ENCODE results near the gene THEM4.
"Not testable (repeated sequence)": the region's sequence is repeated elsewhere in the genome, so short reads cannot be mapped to it uniquely, and the experiment has no call there.

The THEM4 gene

GRCh38 chr1:151858030-151858746 is 51.1 kb downstream of the THEM4 start:
- no peak for DNase-seq

GRCh38 chr1:151855933-151856332 is 53.4 kb downstream of the THEM4 start:
- no peak for DNase-seq

DNA sequence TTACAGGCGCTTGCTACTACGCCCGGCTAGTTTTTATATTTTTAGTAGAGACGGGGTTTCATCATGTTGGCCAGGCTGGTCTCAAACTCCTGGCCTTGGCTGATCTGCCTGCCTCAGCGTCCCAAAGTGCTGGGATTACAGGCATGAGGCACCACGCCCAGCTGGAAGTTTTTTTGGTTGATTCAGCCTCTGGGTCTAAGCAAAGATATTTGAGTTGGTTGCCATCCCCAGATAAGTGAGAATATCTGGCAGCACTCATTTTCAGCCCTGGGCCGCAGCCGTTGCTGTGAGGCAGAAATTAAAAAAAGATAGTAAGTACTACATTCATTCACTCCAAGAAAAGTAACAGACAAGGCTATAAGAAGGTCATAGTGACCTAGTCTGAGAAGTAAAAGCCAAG is 53.8 kb downstream of the THEM4 start:
- DNase-seq = not testable (repeated sequence)

GRCh38 chr1:151854658-151855057 is 54.7 kb downstream of the THEM4 start:
- DNase-seq = no peak

- no peak for DNase-seq
These were observed 55.8 kb downstream of the THEM4 start, which contains the start of gene THEM5 for GRCh38 chr1:151853411-151853943. Gene THEM5, minus strand, starts transcription at chr1:151853712. Its CDS starts 147 bp downstream, at chr1:151853565.

- no peak for DNase-seq
These were observed 56.6 kb downstream of the THEM4 start for GRCh38 chr1:151852733-151853132.

- no peak for DNase-seq
These were observed 57.4 kb downstream of the THEM4 start for GRCh38 chr1:151851886-151852285.

- no peak for DNase-seq
These were observed 59.4 kb downstream of the THEM4 start for GRCh38 chr1:151849871-151850270.

DNA sequence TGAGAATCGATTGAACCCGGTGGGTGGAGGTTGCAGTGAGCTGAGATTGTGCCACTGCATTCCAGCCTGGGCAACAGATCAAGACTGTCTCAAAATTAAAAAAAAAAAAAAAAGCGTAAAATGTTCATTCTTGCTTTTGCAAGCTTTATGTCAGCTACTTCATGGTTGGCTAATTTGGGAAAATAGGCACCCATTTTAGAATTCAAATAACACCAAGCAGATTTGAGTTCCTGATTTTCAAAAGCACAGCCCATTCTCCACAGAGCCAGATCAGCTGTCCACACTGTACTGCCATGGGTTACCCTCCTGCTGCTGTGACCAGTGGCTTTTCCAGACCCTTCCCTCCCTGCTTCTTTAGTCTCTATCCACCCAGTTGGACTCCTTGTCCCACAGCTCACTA is 60.2 kb downstream of the THEM4 start:
- DNase-seq = no peak

- no peak for DNase-seq
These were observed 61.3 kb downstream of the THEM4 start for GRCh38 chr1:151847867-151848596.

- DNase-seq = no peak
These were observed 62.5 kb downstream of the THEM4 start for GRCh38 chr1:151846686-151847237.

- no peak for DNase-seq
These were observed 63.2 kb downstream of the THEM4 start for GRCh38 chr1:151846062-151846568.

GRCh38 chr1:151843398-151843797 is 65.9 kb downstream of the THEM4 start:
- no peak for DNase-seq

DNA sequence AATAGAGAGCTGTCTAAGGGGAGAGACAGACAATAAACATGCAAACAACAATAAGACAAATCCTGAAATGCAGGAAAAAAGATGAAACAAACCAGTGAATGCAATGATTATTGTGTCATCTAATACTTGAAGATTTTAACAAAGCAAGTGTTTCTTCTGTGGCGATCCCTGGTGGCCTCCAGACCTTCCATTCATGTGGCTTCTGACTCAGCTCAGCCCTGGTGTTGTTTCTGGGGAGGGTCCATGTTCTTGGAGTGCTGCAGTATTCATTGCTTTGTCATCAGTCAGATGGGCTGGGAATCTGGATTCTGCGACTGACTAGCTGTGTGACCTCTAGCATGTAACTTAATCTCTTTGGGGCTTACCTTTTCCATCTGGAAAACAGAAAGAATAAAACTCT is 68.2 kb downstream of the THEM4 start:
- no peak for DNase-seq

DNA sequence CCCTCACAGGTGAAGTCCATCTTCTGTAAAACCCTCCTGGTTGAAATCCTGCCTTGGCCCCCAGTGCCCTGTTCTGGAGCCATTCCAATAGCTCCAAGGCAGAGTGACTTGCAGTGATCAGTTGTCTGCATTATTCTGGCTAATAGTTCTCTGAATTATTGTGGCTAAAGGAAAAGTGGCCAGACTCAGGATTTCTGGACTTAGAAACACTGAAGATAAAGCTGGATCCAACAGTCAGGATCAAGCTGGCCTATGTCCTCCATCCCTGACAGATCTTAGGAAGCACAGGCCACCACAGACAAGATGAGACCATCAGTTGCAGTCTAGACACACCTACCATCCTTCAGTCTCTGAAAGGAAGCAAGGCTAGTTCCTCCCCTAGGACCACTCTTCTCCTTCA is 68.9 kb downstream of the THEM4 start:
- DNase-seq = no peak

- DNase-seq = peak; percentile 50
These were observed 69.6 kb downstream of the THEM4 start, which contains the start of gene C2CD4D for GRCh38 chr1:151839457-151840403. Gene C2CD4D, minus strand, starts transcription at chr1:151839820. Its CDS starts 831 bp downstream, at chr1:151838989.

- no peak for DNase-seq
These were observed 70.3 kb downstream of the THEM4 start for GRCh38 chr1:151839082-151839412.

GRCh38 chr1:151838222-151839081 is 70.9 kb downstream of the THEM4 start:
- DNase-seq = no peak

- no peak for DNase-seq
These were observed 71.5 kb downstream of the THEM4 start for GRCh38 chr1:151837884-151838221.

GRCh38 chr1:151837197-151837596 is 72.1 kb downstream of the THEM4 start:
- DNase-seq = no peak

DNA sequence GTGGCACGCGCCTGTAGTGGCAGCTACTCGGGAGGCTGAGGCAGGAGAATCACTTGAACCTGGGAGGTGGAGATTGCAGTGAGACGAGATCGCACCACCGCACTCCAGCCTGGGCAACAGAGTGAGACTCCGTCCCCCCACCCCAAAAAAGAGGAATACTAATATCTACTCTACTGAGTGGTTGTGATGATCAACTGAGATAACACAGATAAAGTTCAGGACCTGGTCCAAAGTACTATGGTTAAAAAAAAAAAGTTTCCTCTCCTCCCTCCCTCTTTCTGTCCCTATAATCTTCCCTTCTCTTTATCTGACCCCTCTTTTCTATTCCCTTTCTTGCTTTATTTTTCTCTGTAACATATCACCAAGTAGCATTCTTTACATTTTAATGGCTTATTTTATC is 73.7 kb downstream of the THEM4 start:
- DNase-seq = no peak

DNA sequence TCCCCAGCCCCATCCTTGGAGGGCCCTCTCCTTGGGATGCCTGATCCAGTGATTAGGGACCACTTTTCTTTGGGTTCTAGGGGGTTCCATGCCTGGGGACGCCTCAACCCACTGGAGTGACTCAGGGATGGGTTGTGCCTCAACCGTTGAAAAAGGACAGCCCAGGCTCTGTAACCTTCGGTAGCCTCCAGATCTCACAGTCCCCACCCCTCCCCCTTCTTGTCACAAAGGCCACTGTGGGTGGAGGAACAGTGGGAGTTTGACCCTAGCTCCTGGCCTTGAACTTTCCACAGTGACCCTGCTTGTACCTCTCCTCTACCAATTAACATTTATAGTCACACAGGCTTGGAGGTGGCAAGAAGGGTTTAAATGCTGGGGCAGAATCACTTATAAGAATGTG is 75.1 kb downstream of the THEM4 start:
- no peak for DNase-seq

All from NCI-H1436 treated with DMSO at 0.1 percent for 48 hours (cell line).